Mucosa of gallbladder (tissue), 1 donor: ENCODE results near the gene GRK4. TPM values are rescaled to one million over a fixed set of nuclear protein-coding genes. Genes with fewer than 3 reads are reported as not detected.
"Not testable (repeated sequence)": the region's sequence is repeated elsewhere in the genome, so short reads cannot be mapped to it uniquely, and the experiment has no call there.

Experiments
- DNase-seq: peaks from one replicate; pipeline ENCODE4 v3.0.0-alpha.2; 2020; ENCODE audit warnings: low spot score
- total RNA-seq: library from RNA; stranded (reverse); gene quantifications from one replicate; pipeline ENCODE4 v1.2.1, GENCODE V29; 2021
- donor health status: DM: no; HTN: no; CAD: no.

Gene GRK4
- total RNA-seq, 1 donor from 2014 or later: 7.3 TPM

DNA sequence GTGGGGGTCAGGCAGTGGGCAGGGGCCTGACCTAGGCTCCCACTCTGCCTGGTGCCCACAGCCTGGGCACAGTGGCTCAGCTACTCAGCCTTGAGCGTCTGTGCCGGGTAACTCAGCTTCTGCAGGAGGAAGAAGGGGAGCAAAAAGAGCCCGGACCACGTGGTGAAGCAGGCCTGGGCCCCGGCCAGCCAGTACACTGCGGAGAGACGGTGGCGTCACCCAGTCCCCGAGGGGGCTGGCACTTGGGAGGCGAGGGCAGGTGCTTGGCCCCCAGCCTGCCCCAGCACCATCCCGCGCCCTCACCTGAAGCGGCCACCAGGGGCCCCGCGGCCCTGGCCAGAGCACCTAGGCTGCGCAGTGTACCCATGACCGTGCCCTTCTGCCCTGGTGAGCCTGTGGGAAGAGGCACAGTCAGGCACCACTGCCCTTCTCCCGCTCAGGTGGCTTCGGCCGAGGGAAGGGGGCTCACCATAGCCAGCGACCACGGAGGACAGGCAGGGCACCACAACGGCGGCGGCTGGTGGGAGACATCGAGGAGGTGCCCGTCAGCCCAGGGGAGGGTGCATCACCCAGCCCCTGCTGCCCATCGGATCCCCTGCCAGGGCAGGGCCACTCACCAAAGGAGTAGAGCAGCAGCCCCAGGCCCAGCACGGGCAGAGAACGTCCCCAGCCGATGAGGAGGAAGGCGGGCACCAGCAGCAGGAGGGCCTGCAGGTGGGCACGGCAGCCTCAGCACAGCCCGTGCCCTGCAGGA is 32.4 kb upstream of the GRK4 start:
- DNase-seq: peak; percentile 47

DNA sequence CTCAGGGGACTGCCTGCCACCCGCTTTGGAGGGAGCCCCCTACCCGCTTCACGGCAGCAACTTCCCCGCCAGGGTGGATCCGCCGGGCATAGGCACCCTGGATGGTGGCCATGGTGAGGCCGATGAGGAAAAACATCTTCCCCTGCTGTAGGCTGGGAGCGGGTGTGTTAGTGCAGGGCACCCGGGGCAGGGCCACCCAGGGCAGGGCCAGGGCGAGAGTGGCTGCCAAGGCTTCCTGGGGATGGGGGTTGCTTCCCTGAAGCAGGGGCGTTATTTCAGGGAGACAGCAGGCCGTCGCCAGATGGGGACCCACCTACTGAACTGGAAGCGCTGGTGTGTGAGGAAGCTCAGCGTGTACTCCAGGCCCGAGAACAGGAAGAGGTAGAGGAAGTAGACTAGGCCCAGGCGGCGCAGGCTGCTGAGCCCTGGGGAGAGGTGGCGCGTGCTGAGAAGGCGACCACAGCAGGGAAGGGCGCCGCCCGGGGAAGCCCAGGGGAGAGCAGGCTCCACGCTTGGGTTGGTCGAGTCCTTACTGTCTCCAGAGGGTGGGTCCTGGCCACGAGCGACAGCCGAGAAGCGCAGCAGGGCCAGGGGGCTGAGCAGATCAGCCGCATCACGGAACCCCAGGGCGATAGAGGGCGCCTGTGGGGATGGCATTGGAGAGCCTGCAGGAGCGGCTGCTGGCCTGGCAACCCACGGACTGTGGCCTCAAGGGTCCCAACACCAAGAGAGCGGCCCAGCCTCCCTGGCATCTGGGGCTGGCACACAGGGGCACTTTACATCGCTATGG is 31.7 kb upstream of the GRK4 start:
- DNase-seq: peak; percentile 52

DNA sequence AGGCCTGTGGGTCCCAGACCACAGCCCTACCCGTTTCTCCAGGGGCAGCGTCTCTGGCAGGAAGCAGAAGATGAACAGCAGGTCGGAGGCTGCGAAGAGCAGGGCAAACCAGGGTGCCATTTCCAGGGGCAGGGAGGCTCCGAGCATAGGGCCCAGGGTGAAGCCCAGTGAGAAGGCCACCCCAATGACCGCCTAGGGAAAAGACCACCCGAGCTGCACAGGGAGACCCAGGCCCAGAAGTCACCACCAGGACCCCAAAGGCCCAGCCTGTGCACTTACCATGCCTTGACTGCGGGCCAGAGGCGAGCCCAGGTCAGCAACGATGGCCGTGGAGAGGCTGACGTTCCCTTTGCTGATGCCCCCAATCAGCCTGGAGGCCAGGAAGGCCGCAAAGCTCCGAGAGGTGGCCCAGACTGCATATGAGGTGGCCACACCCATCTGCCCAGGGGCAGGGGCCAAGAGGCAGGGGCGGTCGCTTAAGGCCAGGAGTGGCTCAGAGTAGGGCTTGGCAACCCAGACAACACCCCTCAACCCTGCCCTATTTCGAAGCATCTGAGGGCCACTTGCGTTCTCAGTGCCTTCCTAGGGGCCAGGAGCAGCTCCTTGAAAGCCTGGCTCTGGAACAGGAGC is 30.9 kb upstream of the GRK4 start:
- no peak for DNase-seq

DNA sequence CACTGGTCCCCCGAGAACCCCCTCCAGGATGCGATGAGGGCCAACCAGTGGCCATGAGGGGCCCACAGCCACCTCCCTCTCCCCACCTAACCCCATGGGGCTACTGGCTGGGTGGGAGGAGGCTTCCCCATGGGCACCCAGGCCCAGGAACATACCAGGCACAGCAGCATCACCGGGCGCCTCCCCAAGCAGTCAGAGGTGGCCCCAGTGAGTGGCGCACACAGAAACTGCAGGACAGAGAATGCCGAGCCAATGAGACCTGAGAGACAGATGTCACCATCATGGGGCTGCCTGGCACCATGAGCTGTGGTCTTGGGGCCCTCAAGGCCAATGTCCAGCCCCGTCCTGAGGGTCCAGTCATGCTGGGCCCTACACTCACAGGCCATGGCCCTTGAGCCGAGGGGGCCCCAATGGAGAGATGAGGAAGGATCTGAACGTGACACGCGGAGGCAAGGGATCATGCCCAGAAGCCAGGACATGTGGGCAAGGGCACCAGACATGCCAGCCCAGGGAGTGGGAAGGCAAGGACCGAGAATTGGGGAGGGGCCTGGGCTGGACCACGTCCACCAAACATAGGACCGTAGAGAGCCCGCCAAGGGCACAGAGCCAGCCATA is 30.3 kb upstream of the GRK4 start:
- DNase-seq: no peak

DNA sequence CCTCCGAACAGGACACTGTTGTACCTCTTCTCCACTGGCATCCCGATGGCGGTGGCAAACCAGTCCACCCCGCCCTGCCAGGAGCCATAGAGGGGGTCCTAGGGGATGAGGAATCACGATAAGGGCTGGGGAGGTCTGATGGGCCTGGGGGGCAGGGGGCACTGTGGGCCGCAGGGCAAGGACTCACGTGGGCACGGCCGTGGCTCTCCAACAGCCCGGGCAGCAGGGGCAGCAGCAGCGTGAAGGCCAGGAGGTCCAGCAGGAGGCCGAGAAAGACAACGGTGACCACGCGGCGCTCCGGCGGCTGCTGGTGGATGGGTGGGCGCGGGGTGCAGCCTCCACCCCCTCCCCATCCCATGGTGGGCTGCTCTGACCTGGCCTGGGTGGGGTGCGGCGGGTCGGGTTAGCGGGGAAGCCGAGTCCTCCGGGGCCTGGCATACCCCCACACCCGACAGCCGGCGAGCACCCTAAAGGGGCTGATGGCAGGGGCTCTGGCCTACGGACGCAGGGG is 29.8 kb upstream of the GRK4 start:
- no peak for DNase-seq

DNA sequence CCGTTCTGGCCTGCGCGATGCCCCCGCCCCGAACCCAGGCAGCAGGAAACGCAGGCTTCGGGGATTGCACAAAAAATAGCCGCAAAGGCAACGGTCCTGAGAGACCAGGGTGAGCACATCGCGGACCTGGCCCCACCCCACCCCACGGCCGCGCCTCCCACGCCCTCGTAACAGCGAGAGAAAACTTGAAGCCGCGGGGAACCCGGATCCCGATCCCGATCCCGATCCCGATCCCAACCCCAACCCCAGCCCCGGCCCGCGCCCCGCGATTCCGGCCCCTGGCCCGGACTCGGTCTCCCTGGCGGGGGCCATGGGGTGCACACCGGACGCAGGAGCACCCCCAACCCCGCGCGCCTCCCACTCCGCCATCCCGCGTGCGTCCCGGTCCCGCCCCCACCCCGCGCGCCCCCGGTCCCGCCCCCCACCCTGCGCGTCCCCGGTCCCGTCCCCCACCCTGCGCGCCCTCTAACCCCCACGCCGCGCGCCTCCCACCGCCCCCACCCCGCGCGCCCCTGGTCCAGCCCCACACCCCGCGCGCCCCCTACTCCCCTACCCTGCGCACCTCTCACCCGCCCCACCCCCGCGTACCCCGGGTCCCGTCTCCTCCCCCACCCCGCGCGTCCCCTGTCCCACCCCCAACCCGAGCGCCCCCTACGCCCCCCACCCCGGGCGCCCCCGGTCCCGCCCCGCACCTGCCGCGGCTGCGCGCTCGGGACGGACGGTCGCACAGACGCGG is 29.1 kb upstream of the GRK4 start:
- no peak for DNase-seq

DNA sequence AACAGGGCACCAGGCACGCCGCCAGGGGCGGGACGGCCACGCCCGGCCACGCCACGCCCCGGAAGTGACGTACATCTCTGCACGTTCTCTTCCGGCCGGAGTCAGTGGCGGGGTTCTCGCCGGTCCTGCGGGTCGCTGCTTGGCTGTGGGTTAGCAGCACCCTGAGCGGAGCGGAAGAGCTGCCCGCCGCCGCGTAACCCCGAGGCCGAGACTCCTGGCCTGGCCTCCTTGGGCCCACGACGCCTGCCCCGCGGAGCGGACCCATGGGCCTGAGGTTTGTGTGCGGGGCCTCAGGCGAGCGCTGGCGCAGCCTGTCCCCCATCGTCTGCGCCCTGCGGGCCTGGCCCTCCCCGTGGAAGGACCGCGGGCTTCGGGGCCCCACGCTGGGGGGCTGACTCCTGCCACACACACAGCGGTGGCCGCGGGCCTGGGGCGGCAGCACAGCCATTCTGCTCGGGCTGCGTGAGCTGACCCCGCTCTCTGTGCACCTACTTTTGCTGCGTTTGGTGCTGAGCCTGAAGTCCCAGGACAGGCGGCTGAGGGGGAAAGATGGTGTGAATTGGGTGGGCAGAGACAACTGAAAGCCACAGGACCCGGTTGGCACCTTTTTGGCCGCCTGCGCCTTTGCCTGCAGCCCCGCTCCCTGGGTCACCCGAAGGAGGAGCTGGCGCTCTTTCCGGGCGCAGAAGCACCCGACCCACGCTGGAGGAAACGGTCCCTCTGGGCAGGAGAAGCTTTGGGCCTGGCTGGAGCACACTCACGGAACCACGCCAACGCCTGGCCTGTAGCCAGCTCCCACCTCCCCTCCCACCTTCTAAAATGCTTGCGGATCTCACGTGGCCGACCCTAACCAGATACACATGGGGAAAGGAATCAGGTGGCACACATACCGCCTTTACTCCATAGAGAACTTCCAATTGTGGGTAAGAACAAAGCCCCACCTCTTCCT is 28.3 kb upstream of the GRK4 start:
- peak; percentile 97 for DNase-seq

DNA sequence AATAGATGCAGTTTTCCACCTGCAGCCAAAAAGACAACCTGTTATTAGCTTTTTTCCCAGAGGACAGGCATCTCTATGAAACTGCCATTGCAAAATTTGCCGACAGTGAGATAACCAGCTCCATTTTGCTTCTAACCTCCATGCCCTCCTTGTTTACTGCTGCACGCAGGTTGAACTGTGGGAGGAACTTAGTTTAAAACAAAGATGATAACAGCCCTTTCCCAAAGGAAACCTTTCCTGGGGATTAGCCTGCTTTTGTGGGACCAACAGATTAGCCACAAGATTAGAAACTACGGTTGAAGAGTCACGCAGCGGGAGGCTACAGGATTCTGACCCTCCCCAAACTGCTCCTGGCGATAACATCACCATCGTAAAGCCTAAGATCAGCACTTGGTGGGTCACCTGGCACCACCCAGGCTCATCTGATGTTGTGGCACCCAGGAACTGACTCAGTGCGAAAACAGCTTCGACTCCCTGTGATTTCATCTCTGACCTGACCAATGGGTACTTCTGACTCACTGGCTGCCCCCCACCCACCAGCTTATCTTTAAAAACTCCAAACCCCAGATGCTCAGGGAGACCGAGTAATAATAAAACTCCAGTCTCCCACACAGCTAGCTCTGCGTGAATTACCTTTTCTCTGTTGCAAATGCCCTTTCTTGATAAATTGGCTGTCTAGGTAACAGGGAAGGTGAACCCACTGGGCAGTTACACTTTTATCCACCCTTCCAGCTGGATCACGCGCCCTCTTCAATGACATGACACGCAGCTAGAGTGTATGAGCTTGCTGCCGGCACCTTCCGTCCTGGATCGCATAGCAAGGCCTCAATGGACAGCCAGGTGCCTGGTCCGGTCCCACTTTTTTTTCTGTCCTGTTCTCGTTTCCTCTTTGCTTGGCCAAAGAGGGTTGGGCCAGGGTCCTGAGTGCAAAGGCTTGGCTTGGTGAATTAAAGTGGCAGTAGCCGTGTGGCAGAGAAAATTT is 27.3 kb upstream of the GRK4 start:
- DNase-seq: no peak

DNA sequence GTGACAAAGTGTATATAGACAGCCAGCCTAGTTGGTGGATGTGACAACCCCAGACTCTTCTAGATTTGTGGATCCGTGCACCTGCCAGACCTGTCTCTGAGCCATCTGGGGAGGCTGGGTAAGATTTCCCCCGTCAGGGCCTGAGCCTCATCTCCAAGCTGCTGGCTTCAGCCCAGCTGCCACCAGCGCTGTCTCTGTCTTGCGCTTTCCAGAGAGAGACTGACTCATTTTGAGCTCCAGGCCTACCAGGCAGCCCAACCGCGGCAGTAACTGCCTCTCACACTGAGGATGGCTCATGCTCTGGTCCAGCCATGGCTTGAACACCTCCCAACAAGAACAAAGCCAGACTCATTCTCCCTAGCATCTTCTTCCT is 26.6 kb upstream of the GRK4 start:
- no peak for DNase-seq

DNA sequence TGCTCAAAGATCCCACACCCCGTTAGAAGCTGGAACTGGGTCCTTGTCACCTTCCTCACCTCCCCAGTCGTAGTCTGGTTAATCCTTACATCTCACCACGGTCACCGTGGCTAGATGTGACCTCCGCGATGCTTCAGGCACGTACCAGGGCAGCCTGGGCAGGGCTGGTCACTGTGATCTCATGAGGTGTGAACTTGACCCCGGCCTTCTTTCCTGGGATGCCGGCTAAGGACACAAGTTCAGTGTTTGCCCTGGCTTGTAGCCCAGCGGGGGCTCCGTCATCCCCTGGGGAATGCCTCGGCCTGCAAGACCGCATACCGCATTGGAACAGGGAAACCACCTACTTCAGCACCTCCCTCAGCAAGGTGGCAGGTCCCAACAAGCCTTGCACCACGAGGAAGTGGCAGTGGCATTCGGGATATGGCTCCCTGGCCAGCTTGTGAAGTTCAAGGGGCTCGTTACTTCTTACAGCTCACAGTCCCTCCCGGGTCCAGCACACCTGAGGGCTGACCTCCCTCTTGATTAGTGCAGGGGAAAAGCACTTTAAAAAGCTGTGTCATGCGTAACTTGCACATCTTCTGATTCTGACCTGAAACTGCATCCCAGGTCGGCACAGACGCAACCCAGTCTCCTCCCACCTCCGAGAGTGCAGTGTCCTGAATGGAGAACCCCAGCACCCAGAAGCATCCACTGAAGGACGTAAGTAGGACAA is 26.1 kb upstream of the GRK4 start:
- no peak for DNase-seq

DNA sequence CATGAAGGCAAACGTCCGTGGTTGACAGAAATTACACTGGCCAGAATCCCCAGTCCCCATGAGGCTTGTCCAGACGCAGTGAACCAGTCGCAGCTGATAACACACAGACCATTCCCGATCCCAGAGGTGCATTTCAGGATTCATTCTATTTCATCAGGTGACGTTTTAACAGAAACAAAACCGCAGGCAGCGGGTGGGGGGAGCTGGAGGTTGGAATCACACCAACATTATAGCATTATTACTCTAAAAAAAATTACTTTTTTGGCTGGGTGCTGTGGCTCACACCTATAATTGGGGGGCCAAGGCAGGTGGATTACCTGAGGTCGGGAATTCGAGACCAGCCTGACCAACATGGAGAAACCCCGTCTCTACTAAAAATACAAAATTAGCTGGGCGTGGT is 25.4 kb upstream of the GRK4 start:
- no peak for DNase-seq

DNA sequence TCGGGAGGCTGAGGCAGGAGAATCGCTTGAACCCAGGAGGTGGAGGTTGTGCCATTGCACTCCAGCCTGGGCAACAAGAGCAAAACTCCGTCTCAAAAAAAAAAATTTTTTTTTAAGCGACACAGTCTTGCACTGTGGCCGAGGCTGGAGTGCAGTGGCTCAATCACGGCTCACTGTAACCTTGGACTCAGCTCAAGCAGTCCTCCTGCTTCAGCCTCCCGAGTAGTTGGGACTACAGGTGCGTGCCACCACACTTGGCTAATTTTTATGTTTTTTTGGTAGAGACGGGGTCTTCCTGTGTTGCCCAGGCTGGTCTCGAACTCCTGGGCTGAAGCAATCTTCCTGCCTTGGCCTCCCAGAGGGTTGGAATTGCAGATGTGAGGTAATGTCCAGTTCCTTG is 25.0 kb upstream of the GRK4 start:
- not testable (repeated sequence) for DNase-seq

DNA sequence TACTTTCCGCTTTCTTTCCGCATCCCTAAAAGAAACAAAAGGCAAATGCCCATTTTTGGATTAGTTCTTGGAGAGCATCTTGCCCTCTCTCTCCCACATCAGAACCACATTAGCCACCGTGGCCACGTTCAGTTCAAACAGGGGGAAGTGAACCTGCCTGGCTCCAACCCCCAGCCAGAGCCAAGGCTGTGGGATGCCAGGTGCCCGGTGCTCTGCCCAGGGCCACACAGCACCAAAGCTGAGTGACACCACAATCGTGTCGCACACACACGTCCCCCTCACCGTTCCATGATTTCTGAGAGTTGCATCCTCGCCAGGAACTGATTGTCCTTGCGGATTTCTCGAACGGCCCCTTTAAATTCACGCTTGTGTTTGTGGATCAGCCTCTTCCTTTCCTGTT is 24.5 kb upstream of the GRK4 start:
- DNase-seq: no peak

DNA sequence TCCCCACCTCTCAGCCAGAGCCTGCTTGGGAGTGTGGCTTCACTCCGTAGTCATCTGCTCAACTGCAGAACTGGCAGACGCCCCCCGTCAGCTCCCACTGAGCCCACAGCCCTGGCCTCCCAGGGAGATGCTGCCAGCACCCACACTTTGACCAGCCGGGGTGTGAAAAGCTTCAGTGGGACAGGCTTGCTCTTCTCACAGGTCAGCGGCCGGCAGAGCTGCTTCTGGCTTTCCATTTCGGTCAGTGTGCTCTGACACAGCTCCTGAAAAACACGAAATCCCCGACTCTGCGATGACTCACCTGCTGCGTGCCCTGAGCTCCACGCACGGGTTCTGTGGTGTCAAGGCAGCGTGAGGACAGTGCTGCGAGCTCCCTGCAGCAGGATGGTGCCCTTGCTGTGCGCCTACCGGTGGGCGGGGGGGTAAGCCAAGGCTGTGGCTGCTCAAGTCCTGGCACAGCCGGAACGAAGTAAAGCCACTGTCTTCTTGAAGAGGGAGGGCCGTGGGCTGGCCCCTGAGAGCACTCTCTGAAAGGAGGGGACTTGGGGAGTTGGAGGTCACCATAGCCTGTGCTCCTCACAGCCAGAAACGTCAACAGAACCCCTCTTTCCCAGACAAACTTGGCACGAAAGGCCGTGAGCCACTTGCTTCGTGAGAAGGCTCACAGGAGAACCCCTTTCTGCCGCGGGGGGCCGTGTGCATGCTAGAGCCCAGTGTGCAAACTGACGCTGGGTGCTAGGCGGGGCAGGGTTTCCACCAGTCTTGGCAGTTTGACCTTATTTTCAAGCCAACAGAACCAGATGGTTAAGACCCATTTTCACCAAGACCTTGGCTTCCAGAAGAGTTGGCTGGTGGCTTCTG is 23.8 kb upstream of the GRK4 start:
- no peak for DNase-seq

DNA sequence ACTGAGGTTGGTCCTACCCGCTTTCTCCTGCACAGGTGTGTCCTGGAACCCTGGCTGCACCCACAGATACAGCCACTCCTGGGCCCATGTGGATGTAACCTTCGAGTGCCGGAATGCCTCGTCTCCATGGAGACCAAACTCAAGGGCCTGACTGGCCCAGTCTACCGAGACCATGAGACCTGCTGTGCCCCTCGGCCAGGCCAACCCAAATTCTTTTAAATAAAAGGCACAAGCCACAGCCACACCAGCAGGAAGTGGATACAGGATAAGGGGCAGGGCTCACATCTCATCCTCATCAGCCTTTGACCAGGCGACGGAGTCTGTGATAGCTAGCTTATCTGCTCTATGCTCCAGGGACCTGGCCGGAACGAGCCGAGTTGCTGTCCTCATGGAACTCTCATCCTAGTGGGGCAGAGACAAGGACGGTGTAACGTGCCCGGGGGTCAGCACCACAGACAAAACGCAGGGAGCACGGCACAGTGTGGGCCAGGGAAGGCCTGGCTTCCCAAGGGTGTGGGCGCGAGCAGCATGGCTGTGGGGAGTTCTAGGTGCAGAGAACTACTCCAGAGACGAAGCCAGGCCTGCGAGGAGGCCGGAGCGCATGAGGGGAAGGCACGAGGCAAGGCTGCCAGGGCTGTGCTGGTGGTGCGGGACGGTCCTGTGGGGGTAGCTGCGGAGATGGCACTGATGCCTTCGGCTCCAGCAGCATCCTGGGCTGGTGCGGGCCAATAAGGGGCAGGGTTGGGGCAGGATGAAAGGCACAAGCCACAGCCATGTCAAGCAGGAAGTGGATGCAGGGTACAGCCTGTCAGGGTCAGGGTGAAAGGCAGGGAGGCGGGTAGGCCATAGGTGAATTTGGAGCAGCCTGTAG is 22.9 kb upstream of the GRK4 start:
- DNase-seq: no peak
